Trophoblast cell (in vitro differentiated cells and primary cell): ENCODE results near the gene ADAM15.

ENCODE experiments used
- DNase-seq, 2 donors: peaks; one replicate each; pipeline ENCODE4 v3.0.0-alpha.2; 2016
- H2AFZ ChIP-seq: 2 replicates; pipeline ENCODE4 v1.6.1; 2013; ENCODE audit warnings: low read length, moderate library complexity, mild to moderate bottlenecking; ENCODE audit not compliant: insufficient read depth, poor library complexity
- H2AK5ac ChIP-seq: 2 replicates; pipeline ENCODE4 v1.6.1; 2013; ENCODE audit warnings: mild to moderate bottlenecking, low read length
- H2BK120ac ChIP-seq: 2 replicates; pipeline ENCODE4 v1.6.1; 2013; ENCODE audit warnings: low read length, mild to moderate bottlenecking, moderate library complexity; ENCODE audit not compliant: insufficient read depth, poor library complexity
- H2BK12ac ChIP-seq: 2 replicates; pipeline ENCODE4 v1.6.1; 2013; ENCODE audit warnings: mild to moderate bottlenecking, low read length, moderate library complexity
- H2BK5ac ChIP-seq: 2 replicates; pipeline ENCODE4 v1.6.1; 2013; ENCODE audit warnings: low read length, low read depth, moderate library complexity, mild to moderate bottlenecking; ENCODE audit not compliant: poor library complexity
- H3K14ac ChIP-seq: 2 replicates; pipeline ENCODE4 v1.6.1; 2013; ENCODE audit warnings: mild to moderate bottlenecking, low read length
- H3K18ac ChIP-seq: 2 replicates; pipeline ENCODE4 v1.6.1; 2013; ENCODE audit warnings: mild to moderate bottlenecking, low read length
- H3K23ac ChIP-seq: 2 replicates; pipeline ENCODE4 v1.6.1; 2013; ENCODE audit warnings: low read length
- H3K27ac ChIP-seq: 2 replicates; pipeline ENCODE4 v1.5.1; 2013; ENCODE audit warnings: low read depth, mild to moderate bottlenecking, inconsistent platforms, low read length, moderate library complexity
- H3K27me3 ChIP-seq: 2 replicates; pipeline ENCODE4 v1.6.1; 2013; ENCODE audit warnings: inconsistent platforms, mild to moderate bottlenecking, low read length, moderate library complexity; ENCODE audit not compliant: insufficient read depth
- H3K36me3 ChIP-seq, 2 experiments: 1 replicate in 1 of 2; 2 replicates in 1 of 2; pipeline ENCODE4 v1.6.1; 2013; ENCODE audit warnings: low read length in 2 of 2, mild to moderate bottlenecking in 2 of 2, moderate library complexity in 1 of 2; ENCODE audit not compliant: insufficient read depth in 2 of 2, control insufficient read depth in 1 of 2
- H3K4ac ChIP-seq: 2 replicates; pipeline ENCODE4 v1.6.1; 2013; ENCODE audit warnings: low read depth, mild to moderate bottlenecking, low read length, moderate library complexity
- H3K4me1 ChIP-seq, 2 experiments: 1 replicate in 1 of 2; 2 replicates in 1 of 2; pipeline ENCODE4 v1.6.1; 2013; ENCODE audit warnings: low read length in 2 of 2, mild to moderate bottlenecking in 2 of 2, moderate library complexity in 1 of 2; ENCODE audit not compliant: insufficient read depth in 2 of 2, control insufficient read depth in 1 of 2
- H3K4me2 ChIP-seq: 2 replicates; pipeline ENCODE4 v1.6.1; 2013; ENCODE audit warnings: inconsistent platforms, mild to moderate bottlenecking, low read length, moderate library complexity
- H3K4me3 ChIP-seq: 2 replicates; pipeline ENCODE4 v1.5.1; 2013; ENCODE audit warnings: mild to moderate bottlenecking, low read depth, low read length, inconsistent platforms
- H3K79me1 ChIP-seq: one replicate; pipeline ENCODE4 v1.6.1; 2013; ENCODE audit warnings: low read length
- H3K79me2 ChIP-seq: 2 replicates; pipeline ENCODE4 v1.6.1; 2013; ENCODE audit warnings: low read length, mild to moderate bottlenecking; ENCODE audit not compliant: control insufficient read depth, insufficient read depth, poor library complexity
- H3K9ac ChIP-seq: 2 replicates; pipeline ENCODE4 v1.6.1; 2013; ENCODE audit warnings: mild to moderate bottlenecking, low read length
- H3K9me3 ChIP-seq: 2 replicates; pipeline ENCODE4 v1.6.1; 2013; ENCODE audit warnings: low read depth, mild to moderate bottlenecking, control low read depth, inconsistent platforms, low read length; ENCODE audit not compliant: insufficient read depth
- H4K12ac ChIP-seq: 2 replicates; pipeline ENCODE4 v1.6.1; 2013; ENCODE audit warnings: low read depth, mild to moderate bottlenecking, low read length, moderate library complexity
- H4K8ac ChIP-seq: 2 replicates; pipeline ENCODE4 v1.6.1; 2013; ENCODE audit warnings: low read depth, mild to moderate bottlenecking, low read length, moderate library complexity
- H4K91ac ChIP-seq: one replicate; pipeline ENCODE4 v1.6.1; 2013; ENCODE audit warnings: low read depth, mild to moderate bottlenecking, low read length, moderate library complexity
- WGBS: extraction: QIAGEN DNeasy Blood & Tissue Kit; methylation state at CpG from one replicate; pipeline ENCODE4 v1.1.7; 2013; ENCODE audit warnings: missing lambda C conversion rate; ENCODE audit not compliant: insufficient read length, insufficient coverage; ENCODE audit errors: extremely low coverage; 5-methylcytosine and 5-hydroxymethylcytosine counted together

Gene ADAM15

GRCh38 chr1:155006601-155007101 lies 44.5 kb upstream of the ADAM15 start:
- H3K4me2 ChIP-seq: no peak overlapping the region
- H3K79me2 ChIP-seq: peaks cover 18% of the 10 kb centered on the region
- H3K4me1 ChIP-seq: peaks cover 15 to 16% of the 10 kb centered on the region in 2 experiments
- H3K4ac ChIP-seq: peak overlapping the region; percentile 53
- peaks cover 20% of the 10 kb centered on the region for H3K79me1 ChIP-seq
- H2BK12ac ChIP-seq: no peak overlapping the region
- no peak overlapping the region for H3K27ac ChIP-seq
- no peak overlapping the region for H3K14ac ChIP-seq
- no peak overlapping the region for H2BK5ac ChIP-seq
- no peak overlapping the region for H2AK5ac ChIP-seq
- no peak for DNase-seq
- H3K18ac ChIP-seq: no peak overlapping the region
- H3K27me3 ChIP-seq: no peaks in the 10 kb centered on the region
- H4K91ac ChIP-seq: no peak overlapping the region
- H3K23ac ChIP-seq: no peak overlapping the region
- no peak overlapping the region for H3K9ac ChIP-seq
- no peak overlapping the region for H2AFZ ChIP-seq
- no peak overlapping the region for H4K12ac ChIP-seq
- H3K36me3 ChIP-seq: peaks cover 3 to 9% of the 10 kb centered on the region in 2 experiments
- no peak overlapping the region for H3K4me3 ChIP-seq
- H4K8ac ChIP-seq: no peak overlapping the region
- WGBS: no CpG with 5 or more reads among the region's 2 CpGs
- no peaks in the 10 kb centered on the region for H3K9me3 ChIP-seq
- H2BK120ac ChIP-seq: no peak overlapping the region

DNA sequence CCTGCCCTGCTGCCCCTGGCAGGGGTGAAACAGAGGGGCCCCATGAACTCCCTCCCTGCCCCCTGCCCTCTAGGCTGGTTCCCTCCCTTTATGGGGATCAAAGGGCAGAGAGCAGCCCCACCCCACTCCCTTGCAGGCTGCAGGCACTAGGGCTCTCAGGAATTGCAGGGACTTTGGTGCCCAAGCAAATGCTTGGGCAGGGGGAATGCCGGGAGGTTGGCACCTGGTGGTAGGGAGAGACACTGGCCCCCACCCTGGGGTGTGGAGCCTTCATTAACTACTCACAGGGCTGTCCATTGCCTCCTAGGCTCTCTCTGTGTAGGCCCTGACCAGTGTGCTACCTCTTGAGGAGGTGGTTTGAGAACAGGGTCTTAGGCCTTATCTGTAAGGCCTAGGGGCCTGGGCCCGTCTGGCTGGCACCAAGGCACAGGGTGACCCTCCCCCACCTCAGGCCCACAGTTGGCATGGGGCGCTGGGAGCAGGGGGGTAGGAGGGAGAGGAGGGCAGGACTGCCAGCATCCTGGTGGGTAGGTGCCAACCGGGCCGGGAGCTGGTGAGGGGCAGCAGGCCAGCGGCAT lies 43.8 kb upstream of the ADAM15 start:
- no peak overlapping the region for H3K9ac ChIP-seq
- no peak for DNase-seq
- peaks cover 15 to 20% of the 10 kb centered on the region in 2 experiments for H3K4me1 ChIP-seq
- H2BK12ac ChIP-seq: no peak overlapping the region
- H3K4ac ChIP-seq: peak overlapping the region; percentile 43
- H3K27me3 ChIP-seq: no peaks in the 10 kb centered on the region
- no peak overlapping the region for H3K4me3 ChIP-seq
- no peak overlapping the region for H4K8ac ChIP-seq
- no peak overlapping the region for H3K4me2 ChIP-seq
- no peak overlapping the region for H4K12ac ChIP-seq
- no CpG with 5 or more reads among the region's 6 CpGs for whole genome bisulfite sequencing
- peaks cover 18% of the 10 kb centered on the region for H3K79me2 ChIP-seq
- no peak overlapping the region for H3K14ac ChIP-seq
- H4K91ac ChIP-seq: no peak overlapping the region
- H3K27ac ChIP-seq: no peak overlapping the region
- H2AFZ ChIP-seq: no peak overlapping the region
- no peak overlapping the region for H2BK5ac ChIP-seq
- H2AK5ac ChIP-seq: no peak overlapping the region
- no peaks in the 10 kb centered on the region for H3K9me3 ChIP-seq
- H3K79me1 ChIP-seq: peaks cover 16% of the 10 kb centered on the region
- no peak overlapping the region for H2BK120ac ChIP-seq
- H3K23ac ChIP-seq: no peak overlapping the region
- no peak overlapping the region for H3K18ac ChIP-seq
- H3K36me3 ChIP-seq: peaks cover 3 to 9% of the 10 kb centered on the region in 2 experiments

GRCh38 chr1:155008015-155008941 lies 42.8 kb upstream of the ADAM15 start:
- no CpG with 5 or more reads among the region's 16 CpGs for WGBS

DNA sequence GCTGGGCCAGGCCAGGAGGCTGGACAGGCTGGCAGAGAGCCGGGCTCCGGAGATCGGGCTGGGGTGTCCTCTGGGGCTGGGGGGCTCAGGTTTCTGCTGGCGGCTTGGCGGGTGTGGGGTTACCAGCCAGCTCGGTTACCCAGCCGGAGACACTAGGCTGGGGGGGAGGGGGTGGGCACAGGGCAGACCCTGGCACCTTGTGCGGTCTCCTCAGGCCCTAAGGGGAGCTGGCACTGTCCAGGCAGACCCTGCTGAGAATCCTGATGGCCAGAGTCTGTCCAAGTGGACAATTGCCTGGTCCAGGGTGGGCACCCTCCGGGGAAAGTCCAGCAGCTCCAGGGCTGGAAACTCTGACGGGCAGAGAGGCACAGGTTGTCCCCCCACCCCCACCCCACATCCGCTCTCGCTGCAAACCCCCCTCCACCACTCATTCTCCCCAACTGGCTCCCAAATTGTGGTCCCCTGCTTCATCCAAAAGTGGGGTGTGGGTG lies 41.9 kb upstream of the ADAM15 start:
- Histone ChIP-seq H3K4me2 (no peak overlapping the region), H3K23ac (no peak overlapping the region), H3K9ac (no peak overlapping the region), H3K27ac (no peak overlapping the region), H3K18ac (no peak overlapping the region), H2AK5ac (no peak overlapping the region), H3K9me3 (no peaks in the 10 kb centered on the region), H3K36me3 (peaks cover 9 to 15% of the 10 kb centered on the region in 2 experiments), H2BK120ac (no peak overlapping the region), H3K14ac (no peak overlapping the region), H3K79me1 (peaks cover 2% of the 10 kb centered on the region), H4K91ac (peak overlapping the region; percentile 30), H2BK5ac (no peak overlapping the region), H2BK12ac (no peak overlapping the region), H3K4me3 (no peak overlapping the region), H3K4ac (peak overlapping the region; percentile 31), H4K8ac (peak overlapping the region; percentile 39), H2AFZ (no peak overlapping the region), H3K27me3 (no peaks in the 10 kb centered on the region), H3K79me2 (peaks cover 5% of the 10 kb centered on the region), H3K4me1 (peaks cover 13 to 20% of the 10 kb centered on the region in 2 experiments), H4K12ac (no peak overlapping the region)
- no peak for DNase-seq
- WGBS: no CpG with 5 or more reads among the region's 12 CpGs

More at GRCh38 chr1:155008015-155008941, 42.8 kb upstream of the ADAM15 start:
- H3K79me1 ChIP-seq: peaks cover 9% of the 10 kb centered on the region
- no peak overlapping the region for H2BK12ac ChIP-seq
- H2AFZ ChIP-seq: no peak overlapping the region
- no peak overlapping the region for H4K12ac ChIP-seq
- no peak overlapping the region for H3K9ac ChIP-seq
- peaks cover 5 to 10% of the 10 kb centered on the region in 2 experiments for H3K36me3 ChIP-seq
- H4K8ac ChIP-seq: no peak overlapping the region
- H3K4ac ChIP-seq: peak overlapping the region; percentile 2
- no peak overlapping the region for H2AK5ac ChIP-seq
- H3K14ac ChIP-seq: no peak overlapping the region
- no peak overlapping the region for H2BK5ac ChIP-seq
- no peak overlapping the region for H2BK120ac ChIP-seq
- peaks cover 11% of the 10 kb centered on the region for H3K79me2 ChIP-seq
- DNase-seq: no peak
- no peak overlapping the region for H3K23ac ChIP-seq
- H3K27me3 ChIP-seq: no peaks in the 10 kb centered on the region
- H3K4me1 ChIP-seq: peaks cover 15 to 20% of the 10 kb centered on the region in 2 experiments
- H3K9me3 ChIP-seq: no peaks in the 10 kb centered on the region
- peak overlapping the region; percentile 2 for H3K27ac ChIP-seq
- no peak overlapping the region for H4K91ac ChIP-seq
- H3K4me3 ChIP-seq: no peak overlapping the region
- H3K18ac ChIP-seq: peak overlapping the region; percentile 7
- no peak overlapping the region for H3K4me2 ChIP-seq
